IMR-90 (cell line): ENCODE results near the gene THADA. TPM values are rescaled to one million over a fixed set of nuclear protein-coding genes. Genes with fewer than 3 reads are reported as not detected.

ENCODE experiments used
- ATAC-seq: fragments of 200-7000 bp; cut with Tn5 transposase; 2 replicates; pipeline ENCODE4 v1.9.1; 2020; ENCODE audit warnings: low read depth, mild to moderate bottlenecking, moderate library complexity
- BruUV-seq: library from RNA; stranded (reverse); fragments of 400-500 nt; replicated peaks from 2 replicates; lab custom pipeline; 2021; lab: Mats Ljungman, UMichigan
- CTCF ChIA-PET: fragments of 300-600 bp; formaldehyde crosslinking; extraction: SDS; loops from one replicate; lab custom pipeline; 2021; ENCODE audit warnings: antibody characterized with exemption; lab: Yijun Ruan, JAX
- POLR2A ChIA-PET: fragments of 300-600 bp; sonication (Branson Sonifier 250); formaldehyde crosslinking; loops from one replicate; lab custom pipeline; 2022; ENCODE audit warnings: antibody characterized with exemption; ENCODE audit not compliant: unreplicated experiment; lab: Charles Lee
- DNase-seq: peaks from one replicate; pipeline ENCODE4 v3.0.0; 2013
- H2AFZ ChIP-seq: replicated peaks from 2 replicates; pipeline ENCODE3; 2013; ENCODE audit warnings: low read length, mild to moderate bottlenecking; ENCODE audit not compliant: poor library complexity
- H2AK5ac ChIP-seq: 2 replicates; pipeline ENCODE4 v1.6.1; 2013; ENCODE audit warnings: low read depth, low read length, inconsistent platforms
- H2AK9ac ChIP-seq: replicated peaks from 2 replicates; pipeline ENCODE3; 2013; ENCODE audit warnings: mild to moderate bottlenecking, low read depth, low read length, moderate library complexity; ENCODE audit not compliant: poor library complexity
- H2BK120ac ChIP-seq: 2 replicates; pipeline ENCODE4 v1.6.1; 2013; ENCODE audit warnings: low read depth, low read length, inconsistent platforms
- H2BK15ac ChIP-seq: 3 replicates; pipeline ENCODE4 v1.6.1; 2013; ENCODE audit warnings: low read depth, low read length, inconsistent platforms
- H2BK20ac ChIP-seq: 2 replicates; pipeline ENCODE4 v1.6.1; 2013; ENCODE audit warnings: low read depth, mild to moderate bottlenecking, inconsistent platforms, low read length, moderate library complexity
- H2BK5ac ChIP-seq: 2 replicates; pipeline ENCODE4 v1.6.1; 2013; ENCODE audit warnings: mild to moderate bottlenecking, low read depth, low read length, inconsistent platforms; ENCODE audit not compliant: poor library complexity, severe bottlenecking
- H3K14ac ChIP-seq: replicated peaks from 2 replicates; pipeline ENCODE4 v1.6.1; 2013; ENCODE audit warnings: low read depth, low read length, inconsistent platforms
- H3K18ac ChIP-seq: 2 replicates; pipeline ENCODE4 v1.6.1; 2013; ENCODE audit warnings: low read depth, low read length, control low read depth
- H3K23ac ChIP-seq: 2 replicates; pipeline ENCODE4 v1.6.1; 2013; ENCODE audit warnings: low read depth, low read length, inconsistent platforms
- H3K27ac ChIP-seq: 2 replicates; pipeline ENCODE4 v1.5.1; 2013; ENCODE audit warnings: mild to moderate bottlenecking, control low read depth, low read length; ENCODE audit not compliant: insufficient read depth
- H3K27me3 ChIP-seq: 2 replicates; pipeline ENCODE4 v1.6.1; 2013; ENCODE audit warnings: low read length; ENCODE audit not compliant: control insufficient read depth, insufficient read depth
- H3K36me3 ChIP-seq: 2 replicates; pipeline ENCODE4 v1.6.1; 2013; ENCODE audit warnings: low read length, mixed read lengths; ENCODE audit not compliant: control insufficient read depth, insufficient read depth
- H3K4ac ChIP-seq: 2 replicates; pipeline ENCODE4 v1.6.1; 2013; ENCODE audit warnings: low read depth, low read length, inconsistent platforms
- H3K4me1 ChIP-seq: 2 replicates; pipeline ENCODE4 v1.6.1; 2013; ENCODE audit warnings: low read length, mixed read lengths; ENCODE audit not compliant: control insufficient read depth, insufficient read depth
- H3K4me2 ChIP-seq: 2 replicates; pipeline ENCODE4 v1.6.1; 2013; ENCODE audit warnings: low read depth, mild to moderate bottlenecking, control low read depth, low read length, moderate library complexity
- H3K4me3 ChIP-seq: 2 replicates; pipeline ENCODE4 v1.5.1; 2013; ENCODE audit warnings: low read depth, mild to moderate bottlenecking, control low read depth, low read length, moderate library complexity; ENCODE audit not compliant: insufficient read depth
- H3K56ac ChIP-seq: 2 replicates; pipeline ENCODE4 v1.6.1; 2013; ENCODE audit warnings: low read length, inconsistent platforms; ENCODE audit not compliant: insufficient read depth; ENCODE audit errors: extremely low read depth
- H3K79me1 ChIP-seq, 2 experiments: 2 replicates each; pipeline ENCODE4 v1.6.1; 2013; ENCODE audit warnings: low read length in 2 of 2, inconsistent platforms in 1 of 2, low read depth in 1 of 2
- H3K9ac ChIP-seq: 2 replicates; pipeline ENCODE4 v1.6.1; 2013; ENCODE audit warnings: low read depth, low read length, control low read depth
- H3K9me1 ChIP-seq: 2 replicates; pipeline ENCODE4 v1.6.1; 2013; ENCODE audit warnings: low read length, inconsistent platforms; ENCODE audit not compliant: insufficient read depth
- H3K9me3 ChIP-seq: 2 replicates; pipeline ENCODE4 v1.6.1; 2013; ENCODE audit warnings: low read length; ENCODE audit not compliant: control insufficient read depth, insufficient read depth
- H4K20me1 ChIP-seq: 2 replicates; pipeline ENCODE4 v1.6.1; 2013; ENCODE audit warnings: low read length, inconsistent platforms; ENCODE audit not compliant: insufficient read depth
- H4K5ac ChIP-seq: 2 replicates; pipeline ENCODE4 v1.6.1; 2013; ENCODE audit warnings: mild to moderate bottlenecking, low read depth, low read length, control low read depth
- H4K8ac ChIP-seq, 2 experiments: 2 replicates each; pipeline ENCODE4 v1.6.1; 2013; ENCODE audit warnings: low read depth in 2 of 2, low read length in 2 of 2, control low read depth in 1 of 2, inconsistent platforms in 1 of 2
- H4K91ac ChIP-seq: 2 replicates; pipeline ENCODE4 v1.6.1; 2013; ENCODE audit warnings: low read depth, low read length, inconsistent platforms; ENCODE audit not compliant: insufficient read depth
- FOS ChIP-seq: fragments of 150-350 bp; IDR thresholded peaks from 2 replicates; pipeline ENCODE4 v1.6.1; 2016; ENCODE audit warnings: low read depth, low read length
- MAZ ChIP-seq: IDR thresholded peaks from 2 replicates; pipeline ENCODE4 v1.6.1; 2012; ENCODE audit warnings: low read depth, mild to moderate bottlenecking, low read length, improper control_type of control experiment, moderate library complexity, borderline replicate concordance
- MXI1 ChIP-seq: IDR thresholded peaks from 2 replicates; pipeline ENCODE4 v1.6.1; 2012; ENCODE audit warnings: low read depth, mild to moderate bottlenecking, low read length, moderate library complexity, borderline replicate concordance
- WGBS, 2 experiments: methylation state at CpG; one replicate each; pipeline versions ENCODE4 v1.1.5 to v1.1.7; 2013; ENCODE audit warnings: missing lambda C conversion rate in 2 of 2; ENCODE audit not compliant: insufficient read length in 1 of 2; ENCODE audit errors: extremely low coverage in 2 of 2; 5-methylcytosine and 5-hydroxymethylcytosine counted together
- dilution Hi-C: fragments of 300-500 bp; cut with HindIII; formaldehyde crosslinking; loops from one replicate; pipeline ENCODE4 v1.14.3; 2018; ENCODE audit warnings: low sequenced_read_pairs; ENCODE audit not compliant: unreplicated experiment
- in situ Hi-C: fragments of 300-500 bp; cut with MboI; formaldehyde crosslinking; loops from 3 replicates; pipeline ENCODE4 v1.14.3; 2019; ENCODE audit warnings: low sequenced_read_pairs, inconsistent platforms, mixed read lengths
- intact Hi-C: fragments of 100-400 bp; cut with micrococcal nuclease; formaldehyde crosslinking; loops from 2 replicates; pipeline ENCODE4 v1.10.0; 2022
- polyA plus RNA-seq, 3 experiments: library from polyadenylated mRNA; depleted of rRNA; stranded (reverse); fragments of >200 nt; gene quantifications; 2 replicates each; pipeline ENCODE4 v1.2.3, GENCODE V29; 2012; ENCODE audit warnings: low replicate concordance in 1 of 3
- total RNA-seq: library from RNA; depleted of rRNA; stranded (reverse); fragments of >200 nt; gene quantifications from 2 replicates; pipeline ENCODE4 v1.2.3, GENCODE V29; 2012

Gene THADA
- total and polyA plus RNA-seq, 2 of the 4 experiments (the other 2 are of a cell fraction) = 10.5 to 21.3 TPM

- Histone ChIP-seq H2BK15ac (peak overlapping the region; percentile 42; the same call in 1 of the 3 replicates), H3K14ac (peak overlapping the region; percentile 53), H2BK120ac (peak overlapping the region; percentile 49; the same call in 1 of the 2 replicates), H4K8ac (0 out of 4 replicates have a peak overlapping the region, but pooled peaks of 1 of the 2 experiments have one; percentile 40), H3K27ac (no peak overlapping the region), H2AFZ (no peak overlapping the region), H3K23ac (peak overlapping the region; percentile 12; the same call in 1 of the 2 replicates), H4K20me1 (no peaks in the 10 kb centered on the region), H3K4me2 (no peak overlapping the region), H2AK5ac (peak overlapping the region; percentile 31; the same call in 1 of the 2 replicates), H3K36me3 (no peaks in the 10 kb centered on the region), H3K4me1 (peaks cover 23% of the 10 kb centered on the region), H3K79me1 (peaks cover 0 to 4% of the 10 kb centered on the region in 2 experiments; a peak in 1 of 4 replicates), H3K9me3 (no peaks in the 10 kb centered on the region), H4K91ac (peak overlapping the region; percentile 14; the same call in 1 of the 2 replicates), H3K9ac (no peak overlapping the region), H3K4me3 (no peak overlapping the region), H3K4ac (peak overlapping the region; percentile 49), H2BK20ac (peak overlapping the region; percentile 67), H2AK9ac (no peak overlapping the region), H4K5ac (peak overlapping the region; percentile 36), H3K9me1 (peaks cover 9% of the 10 kb centered on the region), H3K56ac (no peak overlapping the region), H3K27me3 (no peaks in the 10 kb centered on the region), H3K18ac (peak overlapping the region; percentile 93), H2BK5ac (peak overlapping the region; percentile 29)
- intact Hi-C loops (loop anchor here (5.0 kb wide), 1 partner anchor 33 kb away; no protein-coding TSS in a partner anchor), dilution Hi-C loops (no loop called here), in situ Hi-C loops (no loop called here)
- no peak for ATAC-seq
- ChIA-PET POLR2A (interaction anchor here (0.7 kb wide), 1 partner anchor 213 kb away, joined by 8 read pairs; no protein-coding TSS in a partner anchor), CTCF (no interaction called here)
- WGBS, 2 experiments = no CpG with 5 or more reads among the region's 4 CpGs
- no TSS peak for BruUV-seq
- TF ChIP-seq MAZ (no peak), MXI1 (no peak), FOS (no peak)
- no peak for DNase-seq
Observed at GRCh38 chr2:43460611-43461365, 135.1 kb downstream of the THADA start.
